ENCODE data around the gene RRH. TPM values are rescaled to one million over a fixed set of nuclear protein-coding genes. Genes with fewer than 3 reads are reported as not detected.
"Not testable (repeated sequence)": the region's sequence is repeated elsewhere in the genome, so short reads cannot be mapped to it uniquely, and the experiment has no call there.

The RRH gene
- total RNA-seq, 4 donors from 2014 or later = not detected

DNA sequence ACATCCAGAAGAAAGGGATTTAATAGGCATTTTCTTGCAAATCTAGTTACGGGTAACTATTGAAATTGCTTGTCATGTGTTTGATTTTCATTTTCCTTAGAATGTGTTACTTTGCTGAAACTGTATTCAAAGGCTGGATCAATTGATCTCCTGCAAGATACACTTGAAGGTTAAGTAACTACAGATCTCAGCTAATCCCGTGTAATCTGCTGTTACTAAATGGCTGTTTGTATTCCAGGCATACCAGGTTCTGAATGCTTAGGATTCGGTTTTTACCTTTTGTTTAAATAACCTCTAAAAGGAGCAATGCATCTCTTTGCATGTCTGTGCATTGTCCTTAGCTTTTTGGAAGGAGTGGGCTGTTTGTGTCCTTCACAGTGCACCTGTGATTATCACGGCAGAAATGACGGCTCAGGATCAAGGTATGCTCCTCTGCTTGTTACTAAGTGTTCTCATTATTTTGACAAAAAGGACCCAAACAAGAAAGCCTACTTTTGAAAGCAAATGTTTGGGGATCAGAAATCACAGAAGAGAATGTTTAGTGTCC lies 20.2 kb downstream of the RRH start, which contains the start of gene LRIT3:
LRIT3 (plus strand) TSS at position 212 of the 547 bp plus-strand sequence; CDS start at position 307, 95 bp downstream.
- TF ChIP-seq, protein P1, sequence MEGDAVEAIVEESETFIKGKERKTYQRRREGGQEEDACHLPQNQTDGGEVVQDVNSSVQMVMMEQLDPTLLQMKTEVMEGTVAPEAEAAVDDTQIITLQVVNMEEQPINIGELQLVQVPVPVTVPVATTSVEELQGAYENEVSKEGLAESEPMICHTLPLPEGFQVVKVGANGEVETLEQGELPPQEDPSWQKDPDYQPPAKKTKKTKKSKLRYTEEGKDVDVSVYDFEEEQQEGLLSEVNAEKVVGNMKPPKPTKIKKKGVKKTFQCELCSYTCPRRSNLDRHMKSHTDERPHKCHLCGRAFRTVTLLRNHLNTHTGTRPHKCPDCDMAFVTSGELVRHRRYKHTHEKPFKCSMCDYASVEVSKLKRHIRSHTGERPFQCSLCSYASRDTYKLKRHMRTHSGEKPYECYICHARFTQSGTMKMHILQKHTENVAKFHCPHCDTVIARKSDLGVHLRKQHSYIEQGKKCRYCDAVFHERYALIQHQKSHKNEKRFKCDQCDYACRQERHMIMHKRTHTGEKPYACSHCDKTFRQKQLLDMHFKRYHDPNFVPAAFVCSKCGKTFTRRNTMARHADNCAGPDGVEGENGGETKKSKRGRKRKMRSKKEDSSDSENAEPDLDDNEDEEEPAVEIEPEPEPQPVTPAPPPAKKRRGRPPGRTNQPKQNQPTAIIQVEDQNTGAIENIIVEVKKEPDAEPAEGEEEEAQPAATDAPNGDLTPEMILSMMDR (IDR thresholded peaks at IDR 0.05) = no peak
- TF ChIP-seq POLR2A (IDR thresholded peaks at IDR 0.05) = no peak
- H3K36me3 ChIP-seq = no peaks in the 10 kb centered on the region
- DNase-seq = no peak
- H3K4me3 ChIP-seq = no peak within 1 kb of the TSS
- no peaks in the 10 kb centered on the region for H3K9me3 ChIP-seq
- no peak within 1 kb of the TSS for H3K27ac ChIP-seq
- no peaks in the 10 kb centered on the region for H3K27me3 ChIP-seq
- no peaks in the 10 kb centered on the region for H3K4me1 ChIP-seq

DNA sequence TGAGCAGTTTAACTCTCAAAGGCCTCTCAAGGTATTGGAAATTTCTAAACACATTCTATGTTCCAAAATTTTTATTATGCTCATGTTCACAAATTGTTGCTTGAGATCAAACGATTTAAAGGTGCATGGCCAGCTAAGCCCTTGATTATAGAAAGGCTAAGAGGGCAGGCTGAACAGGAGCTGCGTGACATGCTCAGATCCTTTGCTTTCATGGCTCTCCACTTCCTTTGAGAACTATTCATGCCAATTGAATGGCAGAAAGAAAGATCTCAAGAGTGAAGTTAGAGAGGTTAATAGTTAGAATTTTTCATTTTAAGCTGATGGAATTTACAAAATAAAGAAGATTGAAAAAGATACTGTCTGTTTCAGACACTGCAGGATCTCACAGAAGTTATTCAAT lies 20.7 kb downstream of the RRH start:
- Histone ChIP-seq H3K27me3 (no peaks in the 10 kb centered on the region), H3K4me1 (no peaks in the 10 kb centered on the region), H3K27ac (no peak overlapping the region), H3K9me3 (no peaks in the 10 kb centered on the region), H3K36me3 (no peaks in the 10 kb centered on the region), H3K4me3 (no peak overlapping the region)
- TF ChIP-seq POLR2A (IDR thresholded peaks at IDR 0.05) = no peak
- TF ChIP-seq, protein P1 (IDR thresholded peaks at IDR 0.05) = no peak
- DNase-seq = no peak

DNA sequence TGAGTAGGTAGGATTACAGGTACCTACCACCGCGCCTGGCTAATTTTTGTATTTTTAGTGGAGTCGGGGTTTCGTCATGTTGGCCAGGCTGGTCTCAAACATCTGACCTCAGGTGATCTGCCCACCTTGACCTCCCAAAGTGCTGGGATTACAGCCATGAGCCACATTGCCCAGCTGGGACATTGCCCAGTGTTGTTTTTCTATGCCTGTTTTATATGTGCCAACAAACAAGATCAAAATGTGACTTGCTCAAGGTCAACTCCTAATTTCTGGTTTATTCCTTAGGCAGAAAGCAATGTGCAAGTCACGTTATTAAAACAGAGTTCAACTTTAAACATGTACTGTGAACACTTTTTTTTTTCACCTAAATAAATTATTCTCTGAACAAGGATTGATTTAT lies 22.8 kb downstream of the RRH start:
- H3K27me3 ChIP-seq = no peaks in the 10 kb centered on the region
- no peaks in the 10 kb centered on the region for H3K4me1 ChIP-seq
- no peak overlapping the region for H3K27ac ChIP-seq
- H3K9me3 ChIP-seq = no peaks in the 10 kb centered on the region
- H3K4me3 ChIP-seq = no peak overlapping the region
- DNase-seq = no peak
- TF ChIP-seq, protein P1 (IDR thresholded peaks at IDR 0.05) = no peak
- no peak for TF ChIP-seq POLR2A (IDR thresholded peaks at IDR 0.05)
- H3K36me3 ChIP-seq = no peaks in the 10 kb centered on the region

DNA sequence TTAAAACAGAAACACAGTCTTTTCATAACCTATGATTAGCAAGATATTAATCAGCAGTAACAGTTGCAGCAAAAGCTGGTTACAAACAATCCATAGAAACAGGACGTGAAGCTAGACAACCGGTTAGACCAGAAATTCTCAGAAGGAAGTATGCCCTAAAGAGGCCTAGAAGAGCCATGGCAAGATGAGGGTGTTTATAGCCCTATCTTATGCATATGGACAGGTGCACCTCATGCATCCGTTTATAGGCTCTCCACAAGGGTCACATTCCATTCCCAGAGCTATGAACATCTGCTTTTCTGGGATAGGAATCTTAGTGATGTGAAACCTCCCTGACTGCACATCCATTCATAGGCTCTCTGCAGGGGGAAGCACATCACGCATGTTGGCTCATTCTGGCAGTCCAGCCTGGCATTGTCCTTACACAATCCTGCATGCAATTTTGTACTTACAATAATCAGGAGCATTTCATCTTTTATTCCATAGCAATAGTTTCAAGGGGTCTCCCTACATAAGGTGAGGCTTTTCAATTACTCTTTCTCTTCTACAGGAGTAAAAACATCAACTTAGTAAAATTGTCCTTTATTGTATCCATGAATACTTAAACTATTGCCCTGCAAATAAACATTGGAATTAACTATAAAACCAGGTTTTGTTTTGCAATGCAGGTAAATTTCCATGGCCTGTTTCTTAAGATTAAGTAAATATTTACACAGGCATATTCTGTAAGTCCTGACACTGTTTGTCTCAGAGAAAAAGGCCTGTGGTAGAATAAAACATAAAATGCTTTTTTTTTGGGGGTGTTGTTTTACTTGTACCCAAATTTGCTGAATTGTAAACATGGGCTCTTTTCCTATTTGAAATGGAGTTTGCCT lies 31.9 kb downstream of the RRH start:
- DNase-seq, H3K4me1 ChIP-seq, H3K27ac ChIP-seq, H3K9me3 ChIP-seq, H3K36me3 ChIP-seq, H3K4me3 ChIP-seq, H3K27me3 ChIP-seq: not testable (repeated sequence)

DNA sequence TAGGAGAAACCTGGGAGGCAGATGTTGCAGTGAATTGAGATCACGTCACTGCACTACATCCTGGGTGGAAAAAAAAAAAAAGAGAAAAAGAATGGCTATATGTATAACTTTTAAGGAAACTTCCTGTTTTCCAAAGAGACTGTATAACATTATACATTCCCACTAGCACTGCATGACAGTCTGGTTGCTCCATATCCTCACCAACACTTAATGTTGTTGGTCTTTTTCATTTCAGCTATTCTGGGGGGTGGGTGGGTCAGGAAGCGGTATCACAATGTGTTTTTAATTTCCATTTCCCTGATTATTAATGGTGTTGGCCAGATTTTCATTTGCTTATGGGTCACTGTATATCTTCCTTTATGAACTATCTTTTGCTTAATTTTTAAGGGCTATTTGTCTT lies 33.5 kb downstream of the RRH start:
- TF ChIP-seq POLR2A (IDR thresholded peaks at IDR 0.05) = no peak
- TF ChIP-seq, protein P1 (IDR thresholded peaks at IDR 0.05) = no peak

DNA sequence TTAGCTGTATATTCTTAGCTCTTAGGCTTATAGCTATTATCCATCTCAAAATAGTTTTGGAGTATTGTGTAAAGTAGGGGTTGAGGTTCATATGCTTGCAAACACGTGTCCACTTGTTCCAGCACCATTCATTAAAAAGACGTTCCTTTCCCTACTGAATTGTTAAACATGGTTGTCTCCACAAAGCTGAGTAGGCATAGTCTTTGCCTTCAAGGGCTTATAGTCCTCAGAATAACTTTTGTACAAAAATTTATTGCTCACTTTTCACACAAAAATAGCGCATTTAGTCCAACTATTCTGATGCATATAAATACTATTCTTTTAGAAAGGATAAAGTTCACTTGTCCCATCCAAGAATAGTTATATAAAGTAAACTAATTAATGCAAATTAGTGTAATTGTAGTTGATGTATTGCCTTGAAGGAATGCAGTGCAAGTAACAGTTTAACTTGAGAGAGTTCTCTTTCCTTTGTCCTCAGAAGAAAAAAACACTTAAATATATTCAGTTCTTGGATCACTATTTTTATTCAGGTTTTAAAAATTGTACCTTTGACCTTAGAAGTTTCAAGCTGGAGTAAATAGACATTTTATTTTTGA lies 34.2 kb downstream of the RRH start:
- no peak for TF ChIP-seq POLR2A (IDR thresholded peaks at IDR 0.05)
- TF ChIP-seq, protein P1 (IDR thresholded peaks at IDR 0.05) = no peak
- H3K9me3 ChIP-seq = peaks cover 0 to 8% (median 0%) of the 10 kb centered on the region in 4 donors

More for the DNA sequence above, 33.5 kb downstream of the RRH start:
- Histone ChIP-seq H3K27ac (no peak overlapping the region), H3K36me3 (no peaks in the 10 kb centered on the region), H3K9me3 (peaks cover 0 to 8% (median 0%) of the 10 kb centered on the region in 4 donors), H3K4me1 (no peaks in the 10 kb centered on the region), H3K27me3 (no peaks in the 10 kb centered on the region), H3K4me3 (no peak overlapping the region)
- DNase-seq = no peak

More for the DNA sequence above, 34.2 kb downstream of the RRH start:
- H3K4me3 ChIP-seq = no peak overlapping the region
- H3K4me1 ChIP-seq = no peaks in the 10 kb centered on the region
- no peak overlapping the region for H3K27ac ChIP-seq
- H3K36me3 ChIP-seq = no peaks in the 10 kb centered on the region
- no peak for DNase-seq
- H3K27me3 ChIP-seq = no peaks in the 10 kb centered on the region

Data from Peyer's patch (tissue), 4 donors.